ENCODE results near the gene TCERG1L.

- TF ChIP-seq CREB1 (IDR thresholded peaks at IDR 0.05; ENCODE audit: low read depth) (no peak), EP300 (IDR thresholded peaks at IDR 0.05; ENCODE audit: borderline replicate concordance) (no peak), USF1 (IDR thresholded peaks at IDR 0.05) (no peak), TAF1 (IDR thresholded peaks at IDR 0.05; ENCODE audit: low read depth) (no peak), FOXM1 (IDR thresholded peaks at IDR 0.05; ENCODE audit: borderline replicate concordance, low read depth) (no peak)
Measured at GRCh38 chr10:131224106-131224505, 87.4 kb downstream of the TCERG1L start.
